HG03378 (cell line): ENCODE measurements around the gene SYTL2.

Source experiments
- ATAC-seq: cut with Tn5 transposase; IDR thresholded peaks from one replicate; pipeline ENCODE4 v1.9.1; 2021; ENCODE audit warnings: mild to moderate bottlenecking, moderate library complexity; ENCODE audit not compliant: unreplicated experiment

Gene SYTL2

DNA sequence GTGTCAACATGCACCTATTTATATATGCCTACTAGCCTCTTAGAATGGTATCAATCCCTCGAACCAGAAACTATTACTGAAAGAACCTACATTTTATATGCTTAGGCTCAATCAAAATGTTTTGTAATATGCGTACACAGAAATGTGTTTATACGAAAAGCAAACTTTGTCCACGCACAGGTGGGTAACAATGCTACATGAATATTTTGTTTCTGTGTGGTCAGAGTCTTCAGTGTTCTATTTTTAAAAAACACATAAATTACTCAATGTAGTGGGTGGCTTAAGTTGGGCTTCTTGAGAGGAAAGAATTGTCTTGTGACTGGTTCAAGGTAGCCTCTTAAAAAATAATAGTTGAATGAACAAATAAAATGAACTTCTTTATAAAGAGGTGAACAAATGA lies 46.1 kb downstream of the SYTL2 start:
- ATAC-seq = no peak

DNA sequence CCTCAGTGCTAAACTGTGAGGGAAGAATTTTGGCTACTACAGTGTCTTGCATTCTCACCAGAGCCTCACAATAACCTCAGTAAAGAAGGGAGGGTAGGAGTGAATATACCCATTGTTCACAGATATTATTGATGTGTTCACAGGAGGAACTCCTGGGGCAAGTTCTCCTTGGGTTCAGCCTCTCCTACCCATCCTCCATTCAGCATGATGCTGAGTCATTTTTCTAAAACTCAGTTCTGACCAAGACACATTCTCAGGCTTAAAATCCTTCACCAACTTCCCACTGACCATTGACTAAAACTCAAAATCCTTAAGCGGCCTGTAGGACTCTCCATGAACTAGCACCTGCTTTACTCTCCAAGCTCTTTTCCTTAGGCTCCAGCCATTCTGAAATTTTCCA lies 48.7 kb downstream of the SYTL2 start:
- ATAC-seq = no peak

DNA sequence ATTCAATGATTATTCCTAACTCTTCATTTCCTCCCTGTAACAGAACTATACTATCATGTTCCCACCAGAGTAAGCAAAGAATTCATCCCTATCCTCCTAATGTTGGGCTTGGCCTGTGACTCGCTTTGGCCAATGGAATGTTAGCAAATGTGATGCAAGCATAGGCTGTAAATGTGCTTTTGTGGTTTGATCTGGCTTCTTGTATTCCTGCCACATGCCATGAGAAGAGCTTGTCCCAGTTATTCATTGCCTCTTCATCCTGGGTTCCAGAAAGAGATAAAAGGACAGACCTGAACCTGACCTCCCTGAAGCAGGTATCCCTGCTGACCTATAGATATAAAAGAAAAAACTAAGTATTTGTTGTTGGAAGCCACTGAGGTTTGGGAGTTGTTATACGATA lies 51.0 kb downstream of the SYTL2 start:
- ATAC-seq = no peak

GRCh38 chr11:85758480-85759039 lies 52.4 kb downstream of the SYTL2 start:
- ATAC-seq = no peak

GRCh38 chr11:85758026-85758425 lies 52.9 kb downstream of the SYTL2 start:
- ATAC-seq = no peak

DNA sequence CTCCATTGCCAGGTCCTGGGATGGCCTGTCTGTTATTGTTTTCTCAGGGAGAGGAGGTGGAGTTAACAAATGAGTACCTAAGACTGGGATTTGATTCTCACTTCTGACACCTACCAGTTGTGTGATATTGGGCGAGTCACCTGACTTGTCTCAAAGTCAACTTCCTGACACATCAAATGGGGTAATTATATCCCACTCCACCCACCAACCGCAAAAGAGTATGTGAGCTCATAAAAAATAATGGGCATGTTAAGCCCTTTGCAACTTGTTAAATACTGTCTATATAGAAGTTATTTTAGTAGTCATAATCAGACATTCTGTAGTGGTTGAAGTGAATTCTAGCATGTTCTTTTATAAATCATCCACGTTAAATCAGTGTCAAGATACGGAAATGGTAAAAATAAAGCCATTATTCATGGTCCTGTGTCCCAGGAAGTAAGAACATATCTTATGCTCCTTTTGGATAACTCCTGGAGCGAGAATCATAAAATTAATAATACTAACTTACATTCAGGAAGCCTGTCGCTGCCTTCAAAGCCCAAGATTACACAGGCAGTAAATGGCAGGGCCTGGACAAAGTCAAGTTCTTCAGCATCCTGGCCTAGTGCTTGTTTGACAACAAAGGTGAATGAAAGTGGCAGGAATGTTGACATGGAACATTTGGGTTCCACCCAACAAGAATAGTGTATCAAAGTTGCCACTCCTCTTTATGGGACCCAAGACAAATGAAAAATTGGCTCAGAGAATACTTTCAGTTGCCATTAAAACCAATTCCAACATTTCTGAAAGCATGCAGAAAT lies 54.3 kb downstream of the SYTL2 start:
- no peak for ATAC-seq

GRCh38 chr11:85755701-85756100 lies 55.2 kb downstream of the SYTL2 start:
- no peak for ATAC-seq

DNA sequence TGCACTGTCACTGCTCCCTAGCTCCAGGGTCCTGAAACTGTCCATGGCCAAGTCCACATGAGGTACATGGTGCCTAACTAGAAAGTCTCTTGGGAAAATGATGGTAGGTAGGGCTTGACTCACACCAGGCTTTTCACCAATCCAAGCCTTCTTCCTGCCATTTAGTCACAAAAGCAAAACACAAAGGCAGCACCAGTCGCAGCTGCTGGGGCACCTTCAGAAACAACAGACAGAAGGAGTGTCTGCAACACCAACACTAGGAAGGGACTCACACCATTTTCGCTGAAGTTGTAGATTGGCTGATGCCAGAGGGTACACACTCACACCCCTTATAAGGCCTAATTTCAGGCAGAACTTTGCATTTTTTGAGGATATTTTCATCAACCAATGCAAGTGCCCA lies 55.7 kb downstream of the SYTL2 start:
- no peak for ATAC-seq

GRCh38 chr11:85752890-85753581 lies 57.9 kb downstream of the SYTL2 start:
- no peak for ATAC-seq

- ATAC-seq = no peak
These were observed 58.6 kb downstream of the SYTL2 start for GRCh38 chr11:85752201-85752889.

DNA sequence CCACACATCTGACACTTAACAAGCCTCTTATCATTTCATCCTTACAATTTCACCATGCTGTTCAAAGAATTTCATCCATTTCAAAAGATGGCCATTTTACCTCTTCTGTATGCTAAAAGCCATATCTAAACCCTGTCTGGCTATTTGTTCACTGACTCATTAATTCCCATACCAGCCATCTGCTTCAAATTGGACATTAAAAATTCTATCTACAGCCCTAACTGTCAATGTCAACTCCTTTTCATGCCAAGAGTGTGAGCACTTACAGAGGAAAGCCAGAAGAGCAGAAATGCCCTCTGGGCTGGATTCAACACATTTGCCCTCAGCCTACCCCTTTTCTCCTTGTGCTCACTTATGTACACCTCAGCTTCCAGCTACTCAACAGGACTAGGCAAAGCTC lies 59.2 kb downstream of the SYTL2 start:
- ATAC-seq = no peak

- no peak for ATAC-seq
These were observed 60.3 kb downstream of the SYTL2 start for GRCh38 chr11:85750646-85751045.

DNA sequence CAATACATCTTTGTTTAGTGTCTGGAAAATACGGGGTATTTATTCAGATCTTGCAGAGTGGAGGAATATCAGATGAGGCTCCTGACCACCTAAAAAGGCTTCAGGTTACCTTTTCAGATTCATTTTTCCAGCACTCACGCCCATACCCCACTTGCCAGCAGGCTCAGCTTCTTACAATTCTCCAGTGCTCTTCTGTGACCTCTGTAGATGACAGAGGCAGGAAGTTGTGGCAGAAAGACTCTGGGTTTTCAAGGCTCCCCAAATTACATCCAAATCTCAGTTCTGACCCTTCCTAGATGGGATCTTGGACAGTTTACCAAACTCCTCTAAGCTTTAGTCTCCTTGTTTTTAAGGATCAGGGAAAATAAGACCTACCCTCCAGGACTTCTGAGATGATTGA lies 61.1 kb downstream of the SYTL2 start:
- no peak for ATAC-seq

DNA sequence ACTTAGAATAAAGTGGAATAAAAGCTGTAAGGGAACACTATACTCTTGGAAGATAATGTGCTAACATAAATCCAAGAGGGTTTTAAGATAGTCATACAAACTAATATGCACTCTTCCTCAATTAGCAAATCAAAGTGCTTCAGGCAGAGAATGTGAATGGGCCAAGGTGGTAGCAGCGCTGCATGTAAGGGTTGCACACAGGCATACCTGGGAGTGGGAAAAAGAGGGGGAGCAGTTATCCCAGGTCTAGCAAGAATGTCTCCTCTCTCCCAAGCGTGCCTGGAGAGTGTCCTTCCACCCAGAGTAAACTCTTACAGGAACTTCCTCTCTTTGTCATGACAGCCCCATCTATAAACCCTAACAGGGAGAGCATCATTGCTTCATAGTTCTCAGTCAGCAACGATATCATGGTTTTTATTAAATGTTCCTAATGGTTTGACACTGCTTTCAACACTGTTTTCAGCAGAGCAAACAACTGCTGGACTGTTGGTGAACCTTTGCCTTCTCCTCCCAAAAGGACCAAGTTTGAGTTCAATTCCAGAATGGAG lies 61.6 kb downstream of the SYTL2 start:
- ATAC-seq = no peak

DNA sequence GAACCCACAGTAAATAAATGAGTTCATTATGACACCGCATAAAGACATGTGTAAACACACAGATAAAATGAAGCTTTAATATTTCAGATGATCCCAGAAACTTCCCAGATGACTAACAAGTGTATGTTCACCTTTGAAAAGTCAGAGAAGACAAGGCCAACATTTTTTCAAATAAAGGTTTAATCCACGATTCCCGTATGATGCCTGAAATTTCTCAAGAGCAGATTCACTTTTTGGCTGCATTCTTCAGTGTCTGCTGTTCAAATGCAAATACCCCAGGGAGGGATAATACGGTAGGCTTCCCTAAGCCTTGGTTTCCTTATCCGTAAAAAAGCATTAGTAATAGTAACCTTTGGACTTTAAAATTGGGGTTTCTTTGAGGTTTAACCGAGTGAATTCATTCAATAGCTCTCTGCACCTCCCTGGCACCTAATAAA lies 62.5 kb downstream of the SYTL2 start:
- ATAC-seq = no peak

- no peak for ATAC-seq
These were observed 64.3 kb downstream of the SYTL2 start for GRCh38 chr11:85746670-85747069.

- no peak for ATAC-seq
These were observed 65.3 kb downstream of the SYTL2 start for GRCh38 chr11:85745626-85746025.

DNA sequence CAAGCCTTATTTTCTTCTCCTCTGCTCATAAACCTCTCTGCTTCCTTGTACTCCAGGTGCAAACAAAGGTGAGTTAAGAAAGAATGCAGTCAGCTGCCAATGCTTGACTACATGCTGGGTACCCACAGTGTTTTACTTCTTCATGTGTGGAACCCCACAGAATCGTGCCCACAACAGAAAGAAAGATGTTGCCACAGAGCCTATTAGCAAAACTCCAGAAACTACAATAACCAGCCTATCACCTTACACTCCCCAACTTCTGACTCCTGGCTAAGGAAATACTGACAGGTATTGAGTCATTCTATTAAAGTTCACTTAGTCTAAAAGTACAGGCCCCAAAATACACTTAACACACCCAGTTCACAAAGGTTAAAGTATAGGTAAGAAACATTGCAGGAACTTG lies 68.1 kb downstream of the SYTL2 start:
- ATAC-seq = no peak

- no peak for ATAC-seq
These were observed 68.6 kb downstream of the SYTL2 start for GRCh38 chr11:85742348-85742747.

- no peak for ATAC-seq
These were observed 70.2 kb downstream of the SYTL2 start for GRCh38 chr11:85740481-85741400.
